GM06990 (cell line): ENCODE measurements around the gene SPAG17.

ENCODE experiments used
- DNase-seq: peaks from one replicate; pipeline ENCODE4 v3.0.0-alpha.2; 2011; ENCODE audit not compliant: insufficient read length; ENCODE audit errors: extremely low read depth
- H3K27me3 ChIP-seq: replicated peaks from 2 replicates; pipeline ENCODE4 v1.6.0; 2011; ENCODE audit warnings: low read length; ENCODE audit not compliant: control insufficient read depth, insufficient read depth
- H3K36me3 ChIP-seq: 2 replicates; pipeline ENCODE4 v1.5.1; 2011; ENCODE audit warnings: low read length; ENCODE audit not compliant: control insufficient read depth, insufficient read depth
- H3K4me3 ChIP-seq: replicated peaks from 2 replicates; pipeline ENCODE4 v1.5.1; 2011; ENCODE audit warnings: low read depth, mild to moderate bottlenecking, control low read depth, low read length
- TF ChIP-seq, protein P1 (sequence below): IDR thresholded peaks from 2 replicates; pipeline ENCODE4 v1.5.1; 2011; ENCODE audit warnings: low read length, control low read depth, mild to moderate bottlenecking, inconsistent platforms; ENCODE audit not compliant: insufficient read depth, poor library complexity, severe bottlenecking

Gene SPAG17

DNA sequence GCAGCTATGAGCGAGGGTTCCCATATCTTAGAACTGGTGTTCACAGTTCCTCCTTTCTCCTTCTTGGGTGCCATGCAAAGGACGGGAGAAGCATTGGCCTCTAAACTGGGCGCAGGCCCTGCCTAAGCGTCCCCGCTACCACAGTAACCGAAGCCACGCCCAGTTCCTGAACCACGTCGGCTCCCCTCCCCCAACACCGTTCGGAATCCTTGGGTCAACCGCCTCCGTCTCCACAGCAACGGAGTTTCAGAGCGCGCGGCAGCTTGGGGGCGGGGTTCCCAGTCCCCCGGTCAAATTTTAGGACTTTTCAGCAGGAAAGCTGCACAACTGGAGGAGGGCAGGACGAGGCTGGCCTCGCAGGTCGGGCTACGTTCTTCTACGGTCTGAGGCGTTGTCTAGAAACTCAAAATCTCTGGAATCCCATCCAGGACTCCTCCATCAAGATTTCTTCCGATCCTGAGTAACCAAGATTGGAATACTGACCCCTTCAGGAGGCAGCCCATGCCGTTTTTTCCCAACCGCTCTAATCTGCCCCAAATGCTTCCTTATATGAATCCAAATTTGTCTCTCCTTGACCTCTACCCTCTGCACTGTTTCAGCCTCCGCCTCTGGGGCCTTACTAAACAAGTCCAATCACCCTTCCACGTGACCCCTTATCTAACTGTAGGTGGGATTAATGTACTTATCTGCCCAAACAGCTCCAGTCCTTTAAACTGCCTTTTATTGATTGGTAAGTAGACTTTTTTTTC lies at the start of gene SPAG17:
TSS of gene SPAG17 (minus strand) at position 145 of the 749 bp plus-strand sequence. CDS start at position 74, 71 bp downstream.
- Histone ChIP-seq H3K4me3 (no peak within 1 kb of the TSS), H3K36me3 (no peaks in the 10 kb centered on the region), H3K27me3 (no peaks in the 10 kb centered on the region)
- TF ChIP-seq, protein P1, sequence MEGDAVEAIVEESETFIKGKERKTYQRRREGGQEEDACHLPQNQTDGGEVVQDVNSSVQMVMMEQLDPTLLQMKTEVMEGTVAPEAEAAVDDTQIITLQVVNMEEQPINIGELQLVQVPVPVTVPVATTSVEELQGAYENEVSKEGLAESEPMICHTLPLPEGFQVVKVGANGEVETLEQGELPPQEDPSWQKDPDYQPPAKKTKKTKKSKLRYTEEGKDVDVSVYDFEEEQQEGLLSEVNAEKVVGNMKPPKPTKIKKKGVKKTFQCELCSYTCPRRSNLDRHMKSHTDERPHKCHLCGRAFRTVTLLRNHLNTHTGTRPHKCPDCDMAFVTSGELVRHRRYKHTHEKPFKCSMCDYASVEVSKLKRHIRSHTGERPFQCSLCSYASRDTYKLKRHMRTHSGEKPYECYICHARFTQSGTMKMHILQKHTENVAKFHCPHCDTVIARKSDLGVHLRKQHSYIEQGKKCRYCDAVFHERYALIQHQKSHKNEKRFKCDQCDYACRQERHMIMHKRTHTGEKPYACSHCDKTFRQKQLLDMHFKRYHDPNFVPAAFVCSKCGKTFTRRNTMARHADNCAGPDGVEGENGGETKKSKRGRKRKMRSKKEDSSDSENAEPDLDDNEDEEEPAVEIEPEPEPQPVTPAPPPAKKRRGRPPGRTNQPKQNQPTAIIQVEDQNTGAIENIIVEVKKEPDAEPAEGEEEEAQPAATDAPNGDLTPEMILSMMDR = no peak
- DNase-seq = no peak

DNA sequence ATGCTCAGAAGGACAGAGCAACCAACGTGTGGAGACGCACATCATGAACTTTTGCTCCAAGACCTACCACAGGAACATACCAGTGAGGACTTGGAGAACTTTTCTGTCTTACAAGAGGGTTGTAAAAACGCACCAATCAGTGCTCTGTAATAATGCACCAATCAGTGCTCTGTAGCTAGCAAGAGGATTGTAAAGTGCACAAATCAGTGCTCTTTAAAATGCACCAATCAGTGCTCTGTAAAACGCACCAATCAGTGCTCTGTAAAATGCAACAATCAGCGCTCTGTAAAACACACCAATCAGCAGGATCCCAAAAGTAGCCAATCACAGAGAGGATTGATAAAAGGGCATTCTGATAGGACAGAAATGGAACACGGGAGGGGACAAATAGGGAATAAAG lies 40.4 kb upstream of the SPAG17 start:
- Histone ChIP-seq H3K36me3 (no peaks in the 10 kb centered on the region), H3K27me3 (no peaks in the 10 kb centered on the region), H3K4me3 (no peak overlapping the region)
- TF ChIP-seq, protein P1 = no peak
- no peak for DNase-seq

DNA sequence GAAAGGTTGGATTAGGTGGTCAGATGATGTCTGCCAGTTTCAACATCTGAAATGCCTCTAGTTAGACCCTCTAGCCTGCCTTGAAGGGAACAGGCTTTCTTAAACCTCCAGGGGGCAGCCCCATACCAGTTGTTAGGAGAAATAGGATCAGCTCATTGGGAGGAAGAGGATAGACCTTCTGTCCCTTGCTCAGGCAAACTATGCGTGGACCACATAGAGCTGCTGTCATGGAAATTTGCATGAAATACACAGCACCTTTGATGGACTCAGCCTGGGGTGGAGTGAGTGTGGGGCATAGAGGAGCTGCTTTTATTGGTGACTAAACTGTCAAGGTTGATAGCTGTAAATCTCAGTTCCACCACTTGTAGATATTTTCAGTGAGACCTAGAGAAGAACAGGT lies 38.4 kb upstream of the SPAG17 start:
- no peak for DNase-seq
- Histone ChIP-seq H3K36me3 (no peaks in the 10 kb centered on the region), H3K4me3 (no peak overlapping the region), H3K27me3 (no peaks in the 10 kb centered on the region)
- TF ChIP-seq, protein P1 = peak; percentile 28

DNA sequence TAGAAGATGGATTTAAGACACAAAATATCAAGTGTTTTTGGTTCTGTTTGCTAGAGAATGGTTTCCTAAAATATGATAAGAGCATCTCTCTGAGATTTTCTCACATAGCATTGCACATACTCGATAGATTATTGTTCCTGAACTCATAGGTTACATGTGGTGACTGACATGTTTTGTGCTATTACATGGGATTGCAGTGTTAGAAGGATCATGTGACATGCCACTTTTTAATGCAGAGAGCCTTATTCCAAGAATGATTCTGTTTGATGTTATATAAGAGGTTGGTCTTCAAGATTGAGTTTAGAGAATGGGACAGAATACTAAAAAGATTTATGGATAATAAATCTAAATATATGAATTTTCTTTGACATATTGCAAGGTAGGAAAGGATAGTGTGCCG lies 34.4 kb upstream of the SPAG17 start:
- no peak overlapping the region for H3K4me3 ChIP-seq
- H3K36me3 ChIP-seq = no peaks in the 10 kb centered on the region
- no peaks in the 10 kb centered on the region for H3K27me3 ChIP-seq
- TF ChIP-seq, protein P1 = no peak
- no peak for DNase-seq

DNA sequence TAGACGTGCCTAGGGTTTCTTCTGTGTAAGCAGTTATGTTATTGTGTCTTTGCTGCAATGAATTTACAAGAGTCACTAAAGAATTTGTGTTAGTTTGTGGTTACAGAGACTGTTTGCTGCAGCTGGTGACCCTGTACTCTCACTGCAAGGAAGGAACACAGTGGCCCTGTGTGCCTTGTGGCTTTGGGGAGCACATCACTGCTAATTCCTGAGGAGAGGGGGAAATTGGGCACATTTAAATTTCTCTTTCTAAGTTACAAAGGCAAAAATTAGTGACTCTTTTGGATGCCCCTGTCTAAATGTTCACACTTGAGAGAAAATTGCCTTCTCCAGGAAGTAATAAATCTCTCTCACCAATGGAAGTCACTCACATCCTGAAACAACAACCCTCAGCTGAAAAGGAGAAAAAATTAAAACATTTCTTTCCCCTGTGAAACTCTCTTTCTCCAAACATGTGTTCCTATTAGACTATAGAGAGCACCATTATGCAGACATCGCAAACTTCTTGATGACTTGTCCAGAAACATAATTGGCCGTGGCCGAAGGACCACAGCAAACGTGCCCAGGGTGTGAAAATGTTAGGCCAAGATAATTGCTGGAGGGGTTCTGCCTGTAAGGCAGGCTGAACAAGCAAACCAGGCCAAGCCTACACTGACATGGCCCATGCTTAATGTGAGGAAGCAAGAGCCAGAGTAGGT lies 32.3 kb upstream of the SPAG17 start:
- no peak for DNase-seq
- Histone ChIP-seq H3K36me3 (no peaks in the 10 kb centered on the region), H3K27me3 (no peaks in the 10 kb centered on the region), H3K4me3 (no peak overlapping the region)
- TF ChIP-seq, protein P1 = no peak
